ENCODE data around the gene SLC35F4. TPM values are rescaled to one million over a fixed set of nuclear protein-coding genes. Genes with fewer than 3 reads are reported as not detected.
A peak's percentile ranks its signal among the peaks of the same experiment; 100 is the strongest.

SLC35F4 gene
- total and polyA plus RNA-seq, 2 of the 8 experiments (the other 6 are each of a cell fraction or from before 2014, with no cell fraction given), result not detected

GRCh38 chr14:57831981-57832380 lies 33.9 kb downstream of the SLC35F4 start:
- no peak overlapping the region for H3K56ac ChIP-seq (replicated peaks; ENCODE audit: insufficient read length, low read depth, low read length)
- ChIA-PET CTCF (ENCODE audit: partially characterized antibody) (interaction anchor here (1.2 to 1.5 kb wide), 2 partner anchors 40 to 139 kb away, joined by 4 to 5 read pairs; no protein-coding TSS in a partner anchor), POLR2A (ENCODE audit: partially characterized antibody) (no interaction called here)
- 16% methylated on average over 4 of the region's 5 CpGs; no CpG with 5 or more reads in 1 of the 2 experiments for WGBS, 2 experiments (ENCODE audit: extremely low coverage in 1 of 2, insufficient coverage in 1 of 2, insufficient read length in 1 of 2, insufficient replicate concordance in 2 of 2, low coverage in 1 of 2, low lambda C conversion rate in 2 of 2, missing lambda C conversion rate in 1 of 2)
- H3K9me3 ChIP-seq (ENCODE audit: insufficient read depth in 2 of 2, low read depth in 1 of 2, low read length in 1 of 2), result no peaks in the 10 kb centered on the region
- H2BK120ac ChIP-seq (replicated peaks; ENCODE audit: low read depth, low read length), result no peak overlapping the region
- H3K14ac ChIP-seq (ENCODE audit: insufficient read length), result no peak overlapping the region
- H3K27me3 ChIP-seq (replicated peaks in 1 of 4; ENCODE audit: control insufficient read depth in 3 of 4, extremely low read depth in 1 of 4, insufficient read depth in 3 of 4, low read length in 3 of 4), result no peaks in the 10 kb centered on the region
- no peak overlapping the region for H2BK5ac ChIP-seq (ENCODE audit: low read depth, low read length)
- H2AFZ ChIP-seq (ENCODE audit: low read length), result peak overlapping the region; percentile 79; the same call in 1 of the 2 replicates
- H4K5ac ChIP-seq (ENCODE audit: insufficient read length, low read depth, low read length), result no peak overlapping the region
- no peaks in the 10 kb centered on the region for H4K20me1 ChIP-seq (replicated peaks in 1 of 2; ENCODE audit: control insufficient read depth in 1 of 2, insufficient read depth in 2 of 2, low read length in 2 of 2)
- H3K18ac ChIP-seq (ENCODE audit: extremely low read depth, low read length), result no peak overlapping the region
- H3K23ac ChIP-seq (ENCODE audit: insufficient read length), result no peak overlapping the region
- no peaks in the 10 kb centered on the region for H3K36me3 ChIP-seq (ENCODE audit: control insufficient read depth in 2 of 4, insufficient read depth in 4 of 4, low read length in 3 of 4)
- TF ChIP-seq RAD21 (IDR thresholded peaks at IDR 0.05 in 1 of 2, conservative IDR thresholded peaks at IDR 0.05 in 1 of 2; ENCODE audit: low read depth in 2 of 2, low read length in 2 of 2), result peak in 1 of 2 experiments; percentile 24; a peak in 1 of 4 replicates
- TF ChIP-seq BRCA1 (IDR thresholded peaks at IDR 0.05; ENCODE audit: low read depth, low read length), result no peak
- no peak overlapping the region for H3K27ac ChIP-seq (ENCODE audit: low read depth, low read length)
- no peak overlapping the region for H3K4me3 ChIP-seq (ENCODE audit: extremely low read depth in 1 of 4, insufficient read depth in 2 of 4, low read depth in 3 of 4, low read length in 4 of 4)
- no peaks in the 10 kb centered on the region for H3K23me2 ChIP-seq (ENCODE audit: low read depth, low read length)
- no peak overlapping the region for H3K4me2 ChIP-seq (ENCODE audit: insufficient read depth in 1 of 2, low read depth in 2 of 2, low read length in 2 of 2)
- peak in 1 of 2 experiments; percentile 43 for DNase-seq (ENCODE audit: low read depth in 1 of 2, low spot score in 2 of 2)
- no peak overlapping the region for H4K91ac ChIP-seq (replicated peaks; ENCODE audit: insufficient read length, low read length)
- no peak overlapping the region for H2BK15ac ChIP-seq (ENCODE audit: low read length)
- H3K79me1 ChIP-seq (ENCODE audit: low read depth, low read length), result no peaks in the 10 kb centered on the region
- H3K9ac ChIP-seq (replicated peaks in 1 of 4; ENCODE audit: extremely low read depth in 1 of 4, low read depth in 3 of 4, low read length in 3 of 4), result no peak overlapping the region
- no peak overlapping the region for H3K4ac ChIP-seq (replicated peaks; ENCODE audit: insufficient read length, low read depth, low read length)
- peak; percentile 63 for FAIRE-seq
- no peak overlapping the region for H4K8ac ChIP-seq (ENCODE audit: extremely low read depth, insufficient read depth, low read length)
- H2BK20ac ChIP-seq (ENCODE audit: low read length), result no peak overlapping the region
- no peak overlapping the region for H2AK5ac ChIP-seq (ENCODE audit: low read depth, low read length)
- H3K4me1 ChIP-seq (replicated peaks in 1 of 4; ENCODE audit: control insufficient read depth in 3 of 4, insufficient read depth in 4 of 4, low read length in 3 of 4), result peaks cover 0 to 5% (median 0%) of the 10 kb centered on the region in 4 experiments; a peak in 1 of 7 replicates
- no peaks in the 10 kb centered on the region for H3K79me2 ChIP-seq (ENCODE audit: control insufficient read depth in 1 of 2, insufficient read depth in 2 of 2, low read length in 2 of 2)
- no peak overlapping the region for H2BK12ac ChIP-seq (ENCODE audit: low read depth, low read length)
